Caco-2 (cell line): ENCODE measurements around the gene MYO10. TPM values are rescaled to one million over a fixed set of nuclear protein-coding genes. Genes with fewer than 3 reads are reported as not detected.
"Not testable (repeated sequence)": the region's sequence is repeated elsewhere in the genome, so short reads cannot be mapped to it uniquely, and the experiment has no call there.

ENCODE experiments used
- BruUV-seq: library from RNA; stranded (reverse); fragments of 400-500 nt; replicated peaks from 2 replicates; lab custom pipeline; 2021; lab: Mats Ljungman, UMichigan
- CTCF ChIA-PET: fragments of 300-600 bp; sonication (Branson Sonifier 250); formaldehyde crosslinking; loops from one replicate; lab custom pipeline; 2022; ENCODE audit warnings: antibody characterized with exemption; lab: Charles Lee
- POLR2A ChIA-PET: fragments of 300-600 bp; sonication (Branson Sonifier 250); formaldehyde crosslinking; loops from one replicate; lab custom pipeline; 2022; ENCODE audit warnings: antibody characterized with exemption; lab: Charles Lee
- DNase-seq, 2 experiments: peaks; one replicate each; pipeline versions ENCODE4 v3.0.0 to v3.0.0-alpha.2; 2020 to 2022
- H3K27me3 ChIP-seq: replicated peaks from 2 replicates; pipeline ENCODE4 v1.6.0; 2011; ENCODE audit warnings: low read length; ENCODE audit not compliant: control insufficient read depth, insufficient read depth
- H3K36me3 ChIP-seq: 2 replicates; pipeline ENCODE4 v1.5.1; 2011; ENCODE audit warnings: low read length; ENCODE audit not compliant: control insufficient read depth, insufficient read depth
- H3K4me1 ChIP-seq: fragments of 250-450 bp; sonication (Bioruptor Pico); 2 replicates; pipeline ENCODE4 v1.5.1; 2020; ENCODE audit warnings: mild to moderate bottlenecking
- H3K4me3 ChIP-seq: 2 replicates; pipeline ENCODE4 v1.5.1; 2011; ENCODE audit warnings: low read depth, mild to moderate bottlenecking, control low read depth, low read length
- H3K9me3 ChIP-seq: fragments of 250-450 bp; sonication (Bioruptor Pico); 2 replicates; pipeline ENCODE4 v1.5.1; 2020; ENCODE audit warnings: mild to moderate bottlenecking, moderate library complexity
- H3K27ac Mint-ChIP-seq: one replicate; pipeline ENCODE4 v1.8.0; 2022; ENCODE audit warnings: mixed read lengths; ENCODE audit not compliant: unreplicated experiment
- H3K27me3 Mint-ChIP-seq: one replicate; pipeline ENCODE4 v1.8.0; 2022; ENCODE audit warnings: mixed read lengths; ENCODE audit not compliant: insufficient read depth, unreplicated experiment
- H3K36me3 Mint-ChIP-seq: one replicate; pipeline ENCODE4 v1.8.0; 2022; ENCODE audit warnings: mild to moderate bottlenecking, mixed read lengths; ENCODE audit not compliant: insufficient read depth, unreplicated experiment
- H3K4me1 Mint-ChIP-seq: one replicate; pipeline ENCODE4 v1.8.0; 2022; ENCODE audit warnings: low read depth, mixed read lengths; ENCODE audit not compliant: unreplicated experiment
- H3K4me3 Mint-ChIP-seq: one replicate; pipeline ENCODE4 v1.8.0; 2022; ENCODE audit warnings: mild to moderate bottlenecking, moderate library complexity, mixed read lengths; ENCODE audit not compliant: unreplicated experiment
- H3K9me3 Mint-ChIP-seq: one replicate; pipeline ENCODE4 v1.8.0; 2022; ENCODE audit warnings: mixed read lengths; ENCODE audit not compliant: unreplicated experiment
- intact Hi-C: fragments of 100-400 bp; cut with micrococcal nuclease; formaldehyde crosslinking; loops from one replicate; pipeline ENCODE4 v1.10.0; 2022; ENCODE audit not compliant: unreplicated experiment
- total RNA-seq: library from RNA; stranded (reverse); gene quantifications from 2 replicates; pipeline ENCODE4 v1.2.3, GENCODE V29; 2022
- TF ChIP-seq, protein P1 (sequence below), 2 experiments: fragments of 200-600 bp in 1 of 2; IDR thresholded peaks; 1 replicate in 1 of 2; 2 replicates in 1 of 2; pipeline versions ENCODE4 v1.5.1 to v1.8.0; 2011 to 2022; ENCODE audit warnings: antibody characterized with exemption in 1 of 2, control low read depth in 1 of 2, inconsistent platforms in 1 of 2, low read depth in 1 of 2, low read length in 1 of 2, mild to moderate bottlenecking in 1 of 2, moderate library complexity in 1 of 2; ENCODE audit not compliant: insufficient read depth in 1 of 2, severe bottlenecking in 1 of 2, unreplicated experiment in 1 of 2

The MYO10 gene
- total RNA-seq, 1 experiment from 2014 or later: 67.6 TPM

- Histone ChIP-seq H3K4me3 (no peak overlapping the region), H3K27me3 (no peaks in the 10 kb centered on the region), H3K4me1 (peaks cover 15% of the 10 kb centered on the region), H3K36me3 (peaks cover 2% of the 10 kb centered on the region), H3K9me3 (no peaks in the 10 kb centered on the region)
- intact Hi-C loops: no loop called here
- ChIA-PET POLR2A (no interaction called here), CTCF (no interaction called here)
- H3K27ac Mint-ChIP-seq: no peak overlapping the region
- TF ChIP-seq, protein P1, sequence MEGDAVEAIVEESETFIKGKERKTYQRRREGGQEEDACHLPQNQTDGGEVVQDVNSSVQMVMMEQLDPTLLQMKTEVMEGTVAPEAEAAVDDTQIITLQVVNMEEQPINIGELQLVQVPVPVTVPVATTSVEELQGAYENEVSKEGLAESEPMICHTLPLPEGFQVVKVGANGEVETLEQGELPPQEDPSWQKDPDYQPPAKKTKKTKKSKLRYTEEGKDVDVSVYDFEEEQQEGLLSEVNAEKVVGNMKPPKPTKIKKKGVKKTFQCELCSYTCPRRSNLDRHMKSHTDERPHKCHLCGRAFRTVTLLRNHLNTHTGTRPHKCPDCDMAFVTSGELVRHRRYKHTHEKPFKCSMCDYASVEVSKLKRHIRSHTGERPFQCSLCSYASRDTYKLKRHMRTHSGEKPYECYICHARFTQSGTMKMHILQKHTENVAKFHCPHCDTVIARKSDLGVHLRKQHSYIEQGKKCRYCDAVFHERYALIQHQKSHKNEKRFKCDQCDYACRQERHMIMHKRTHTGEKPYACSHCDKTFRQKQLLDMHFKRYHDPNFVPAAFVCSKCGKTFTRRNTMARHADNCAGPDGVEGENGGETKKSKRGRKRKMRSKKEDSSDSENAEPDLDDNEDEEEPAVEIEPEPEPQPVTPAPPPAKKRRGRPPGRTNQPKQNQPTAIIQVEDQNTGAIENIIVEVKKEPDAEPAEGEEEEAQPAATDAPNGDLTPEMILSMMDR (IDR thresholded peaks at IDR 0.05; ENCODE audit: insufficient read depth in 1 of 2, low read depth in 1 of 2, low read length in 1 of 2, severe bottlenecking in 1 of 2, unreplicated experiment in 1 of 2): no peak
- H3K4me3 Mint-ChIP-seq: no peak overlapping the region
- BruUV-seq: no TSS peak
- DNase-seq: no peak
- no peaks in the 10 kb centered on the region for H3K4me1 Mint-ChIP-seq
- no peaks in the 10 kb centered on the region for H3K9me3 Mint-ChIP-seq
- peaks cover 95% of the 10 kb centered on the region for H3K36me3 Mint-ChIP-seq
- H3K27me3 Mint-ChIP-seq: no peaks in the 10 kb centered on the region
These were observed 172.9 kb downstream of the MYO10 start for GRCh38 chr5:16763211-16763610.

DNA sequence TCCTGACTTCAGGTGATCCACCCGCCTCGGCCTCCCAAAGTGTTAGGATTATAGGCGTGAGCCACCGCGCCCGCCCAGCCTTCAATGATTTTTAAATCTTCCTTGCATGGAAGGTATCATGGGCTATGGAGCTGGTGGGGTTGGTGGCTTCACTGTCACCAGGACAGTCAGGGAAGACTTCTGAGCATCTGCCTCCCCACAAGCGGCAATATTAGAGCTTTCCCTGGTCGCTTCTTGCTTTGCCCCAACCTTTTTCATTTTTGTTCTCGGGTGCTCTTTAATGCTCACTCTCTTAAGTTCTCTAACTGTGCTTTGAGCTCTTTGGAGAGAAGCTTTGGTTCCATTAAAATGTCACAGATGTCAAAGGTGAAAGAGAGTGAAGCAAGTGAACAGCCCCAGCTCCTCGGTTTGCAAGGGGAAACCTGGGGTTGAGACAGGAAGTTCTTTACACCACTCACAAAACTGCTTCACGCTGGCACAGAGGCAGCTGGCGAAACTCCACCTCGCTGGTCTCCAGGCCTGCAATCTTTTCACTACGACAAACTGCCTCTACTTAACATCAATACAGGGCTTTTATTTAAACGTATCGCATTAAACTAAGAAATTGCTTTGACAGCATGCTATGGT, 176.8 kb downstream of the MYO10 start:
- Mint-ChIP-seq H3K9me3 (no peaks in the 10 kb centered on the region), H3K27me3 (no peaks in the 10 kb centered on the region), H3K36me3 (peaks cover 88% of the 10 kb centered on the region), H3K4me3 (no peak overlapping the region), H3K27ac (peak overlapping the region; percentile 55), H3K4me1 (peaks cover 7% of the 10 kb centered on the region)
- no peaks in the 10 kb centered on the region for H3K9me3 ChIP-seq
- no peaks in the 10 kb centered on the region for H3K27me3 ChIP-seq
- CTCF ChIA-PET: no interaction called here
- TF ChIP-seq, protein P1 (IDR thresholded peaks at IDR 0.05; ENCODE audit: insufficient read depth in 1 of 2, low read depth in 1 of 2, low read length in 1 of 2, severe bottlenecking in 1 of 2, unreplicated experiment in 1 of 2): no peak
- no peak for DNase-seq
- BruUV-seq: no TSS peak
- H3K36me3 ChIP-seq: peaks cover 3% of the 10 kb centered on the region
- H3K4me1 ChIP-seq: peaks cover 40% of the 10 kb centered on the region
- intact Hi-C loops: loop anchor here (10.0 kb wide), 1 partner anchor 64 kb away; no protein-coding TSS in a partner anchor
- H3K4me3 ChIP-seq: no peak overlapping the region
- POLR2A ChIA-PET: no interaction called here

DNA sequence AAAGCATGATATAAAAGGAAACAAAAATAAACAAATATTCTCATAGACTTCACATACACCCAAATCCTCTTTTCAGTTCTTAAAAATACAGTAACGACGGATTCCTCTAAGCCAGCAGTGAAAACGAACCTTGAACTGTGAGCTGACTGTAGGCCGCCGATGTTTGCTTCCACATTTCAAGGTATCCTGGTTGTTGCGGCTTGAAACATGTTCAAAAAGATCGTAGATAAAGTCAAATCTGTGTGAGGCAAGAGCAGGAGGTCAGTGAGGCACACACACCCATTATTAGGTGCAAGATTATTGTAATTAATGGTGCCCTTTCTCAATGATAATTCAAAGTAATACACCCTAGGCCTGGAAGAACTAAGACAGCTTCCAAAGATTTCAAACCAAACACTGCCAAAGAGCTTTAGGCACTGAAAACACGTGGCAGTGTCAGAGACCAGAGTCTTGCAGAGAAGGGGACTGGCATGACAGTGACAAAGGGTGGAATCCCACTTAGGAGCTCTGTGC, 178.0 kb downstream of the MYO10 start:
- Histone ChIP-seq H3K36me3 (peaks cover 3% of the 10 kb centered on the region), H3K27me3 (no peaks in the 10 kb centered on the region), H3K4me1 (peaks cover 49% of the 10 kb centered on the region), H3K9me3 (no peaks in the 10 kb centered on the region), H3K4me3 (no peak overlapping the region)
- no TSS peak for BruUV-seq
- Mint-ChIP-seq H3K9me3 (no peaks in the 10 kb centered on the region), H3K4me3 (peak overlapping the region; percentile 13), H3K27me3 (no peaks in the 10 kb centered on the region), H3K4me1 (peaks cover 7% of the 10 kb centered on the region), H3K27ac (peak overlapping the region; percentile 67), H3K36me3 (peaks cover 78% of the 10 kb centered on the region)
- peak; percentile 54 to 59 for DNase-seq
- CTCF ChIA-PET: interaction anchor here (0.5 to 0.6 kb wide), 2 partner anchors 148 to 369 kb away, joined by 3 read pairs; no protein-coding TSS in a partner anchor
- TF ChIP-seq, protein P1 (IDR thresholded peaks at IDR 0.05; ENCODE audit: insufficient read depth in 1 of 2, low read depth in 1 of 2, low read length in 1 of 2, severe bottlenecking in 1 of 2, unreplicated experiment in 1 of 2): no peak
- POLR2A ChIA-PET: no interaction called here
- intact Hi-C loops: loop anchor here (1.0 to 10.0 kb wide), 2 partner anchors 37 to 63 kb away; no protein-coding TSS in a partner anchor

- BruUV-seq, POLR2A ChIA-PET, H3K9me3 Mint-ChIP-seq, H3K27me3 ChIP-seq, H3K4me3 ChIP-seq, DNase-seq, H3K36me3 ChIP-seq, H3K4me1 Mint-ChIP-seq, H3K27me3 Mint-ChIP-seq, H3K9me3 ChIP-seq: not testable (repeated sequence)
- CTCF ChIA-PET: interaction anchor here (0.5 to 0.6 kb wide), 2 partner anchors 13 to 148 kb away, joined by 3 read pairs; no protein-coding TSS in a partner anchor
- H3K4me1 ChIP-seq: peaks cover 49% of the 10 kb centered on the region
- Mint-ChIP-seq H3K4me3 (peak overlapping the region; percentile 13), H3K27ac (peak overlapping the region; percentile 67), H3K36me3 (peaks cover 78% of the 10 kb centered on the region)
- intact Hi-C loops: loop anchor here (10.0 kb wide), 1 partner anchor 63 kb away; no protein-coding TSS in a partner anchor
These were observed 178.5 kb downstream of the MYO10 start for GRCh38 chr5:16757577-16757976.
